Karpas-422 (cell line): Measurements from ENCODE around the gene OR52E1. TPM values are rescaled to one million over a fixed set of nuclear protein-coding genes. Genes with fewer than 3 reads are reported as not detected.

Experiments used
- total RNA-seq: library from RNA; depleted of rRNA; stranded (reverse); fragments of >200 nt; shearing (Covaris generic); gene quantifications from 2 replicates; pipeline ENCODE4 v1.2.3, GENCODE V29; 2014; ENCODE audit warnings: low replicate concordance; rRNA removed

The OR52E1 gene
- total RNA-seq, 1 experiment from 2014 or later = not detected

Other genes with a start within 250 kb of the OR52E1 start
- gene OR51F2, start 248.3 kb upstream of the OR52E1 start, total RNA-seq = not detected in 2 replicates
- not detected in 2 replicates for gene OR51S1, start 220.4 kb upstream of the OR52E1 start, total RNA-seq
- not detected in 2 replicates for gene OR51T1, start 187.7 kb upstream of the OR52E1 start, total RNA-seq
- not detected in 2 replicates for gene OR51A7, start 165.8 kb upstream of the OR52E1 start, total RNA-seq
- not detected in 2 replicates for gene OR51G2, start 150.2 kb upstream of the OR52E1 start, total RNA-seq
- not detected in 2 replicates for gene OR51G1, start 145.2 kb upstream of the OR52E1 start, total RNA-seq
- gene OR51A4, start 122.0 kb upstream of the OR52E1 start, total RNA-seq = not detected in 2 replicates
- not detected in 2 replicates for gene OR51A2, start 113.9 kb upstream of the OR52E1 start, total RNA-seq
- not detected in 2 replicates for gene OR51L1, start 74.7 kb upstream of the OR52E1 start, total RNA-seq
- gene OR52J3, start 23.0 kb upstream of the OR52E1 start, total RNA-seq = not detected in 2 replicates
- gene OR52E2, start 9.9 kb upstream of the OR52E1 start, total RNA-seq = not detected in 2 replicates
- gene OR52A5, start 68.8 kb downstream of the OR52E1 start, total RNA-seq = not detected in 2 replicates
- gene OR52A1, start 85.2 kb downstream of the OR52E1 start, total RNA-seq = not detected in 2 replicates
- gene OR51V1, start 131.1 kb downstream of the OR52E1 start, total RNA-seq = not detected in 2 replicates
- not detected in 2 replicates for gene HBB, start 157.5 kb downstream of the OR52E1 start, total RNA-seq
- gene HBD, start 164.9 kb downstream of the OR52E1 start, total RNA-seq = not detected in 2 replicates
- not detected in 2 replicates for gene HBG1, start 180.3 kb downstream of the OR52E1 start, total RNA-seq
- gene HBG2, start 185.2 kb downstream of the OR52E1 start, total RNA-seq = not detected in 2 replicates
- gene HBE1, start 200.4 kb downstream of the OR52E1 start, total RNA-seq = not detected in 2 replicates
- gene OR51B4, start 232.4 kb downstream of the OR52E1 start, total RNA-seq = not detected in 2 replicates